ENCODE data around the gene DVL3. TPM values are rescaled to one million over a fixed set of nuclear protein-coding genes. Genes with fewer than 3 reads are reported as not detected.

DVL3 gene
- total and polyA plus RNA-seq, 7 experiments from 2014 or later, result 3.1 to 45.3 (median 36.2) TPM

DNA sequence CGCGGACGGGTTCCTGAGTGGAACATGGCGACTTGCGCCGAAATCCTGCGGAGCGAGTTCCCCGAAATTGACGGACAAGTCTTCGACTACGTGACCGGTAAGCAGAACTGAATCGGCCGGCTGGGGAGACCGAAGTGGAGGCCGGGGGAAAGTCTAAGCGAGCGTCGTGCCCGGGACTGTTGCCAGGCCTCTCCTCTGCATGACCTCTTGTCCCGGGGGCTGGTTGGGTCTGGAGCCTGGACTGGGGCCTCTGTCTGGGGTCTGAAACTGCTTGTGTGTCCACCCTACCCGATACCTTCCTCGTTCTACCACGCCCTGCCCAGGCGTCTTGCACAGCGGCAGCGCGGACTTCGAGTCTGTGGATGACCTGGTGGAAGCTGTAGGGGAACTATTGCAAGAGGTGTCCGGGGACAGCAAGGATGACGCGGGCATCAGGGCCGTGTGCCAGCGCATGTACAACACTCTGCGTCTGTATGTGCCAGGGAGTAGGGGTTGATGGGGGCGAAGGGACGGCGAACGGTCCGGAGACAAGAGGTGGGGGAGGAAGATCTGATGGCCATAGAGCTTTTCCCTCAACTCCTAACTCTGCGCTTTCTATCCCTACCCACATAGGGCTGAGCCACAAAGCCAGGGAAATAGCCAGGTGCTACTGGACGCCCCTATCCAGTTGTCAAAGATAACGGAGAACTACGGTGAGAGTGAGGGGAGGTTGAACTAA lies 31.2 kb downstream of the DVL3 start, which contains the start of gene ABCF3:
Gene ABCF3 (plus strand): TSS at position 16 of the 718 bp plus-strand sequence. CDS start 9 bp downstream, at position 25.
- CTCF ChIA-PET, result interaction anchor here (0.7 to 1.1 kb wide), 3 partner anchors 13 to 171 kb away, joined by 3 to 4 read pairs (median 3); no protein-coding TSS in a partner anchor
- POLR2A ChIA-PET, result interaction anchor here (0.7 to 1.8 kb wide), 5 partner anchors 9 to 176 kb away, joined by 3 to 15 read pairs (median 4); partner anchors contain the start of genes ABCC5 and AP2M1
- Histone ChIP-seq H3K4me3 (ENCODE audit: low read length) (peak within 1 kb of the TSS; percentile 81), H3K9me3 (ENCODE audit: control insufficient read depth in 2 of 3, low read length in 3 of 3) (no peaks in the 10 kb centered on the region), H3K27me3 (ENCODE audit: control insufficient read depth in 2 of 2, insufficient read depth in 2 of 2, low read length in 2 of 2) (no peaks in the 10 kb centered on the region), H3K36me3 (ENCODE audit: control insufficient read depth in 2 of 3, insufficient read depth in 3 of 3, low read length in 3 of 3) (peaks cover 17 to 73% (median 18%) of the 10 kb centered on the region in 3 experiments), H3K27ac (ENCODE audit: low read depth, low read length) (peak within 1 kb of the TSS; percentile 89), H3K4me1 (ENCODE audit: control insufficient read depth in 2 of 2, insufficient read depth in 2 of 2, low read length in 2 of 2) (peaks cover 18 to 24% of the 10 kb centered on the region in 2 donors)
- Mint-ChIP-seq H3K4me3 (peak within 1 kb of the TSS; percentile 91 to 100 (median 98)), H3K27ac (peak within 1 kb of the TSS; percentile 89 to 98 (median 97)), H3K4me1 (peaks cover 31 to 52% (median 43%) of the 10 kb centered on the region in 7 donors), H3K27me3 (no peaks in the 10 kb centered on the region), H3K9me3 (no peaks in the 10 kb centered on the region), H3K36me3 (peaks cover 4 to 34% (median 9%) of the 10 kb centered on the region in 5 donors)
- ATAC-seq (peak; percentile 23), DNase-seq (no peak)
- intact Hi-C loops (cut with micrococcal nuclease), result loop anchor here (1.0 to 5.0 kb wide), 10 partner anchors 12 to 1401 kb away; partner anchors contain the start of genes EEF1AKMT4 (in 2 of the 2), EIF2B5 (in 2 of the 2), EIF4G1 (in 2 of the 2) and AP2M1 (in 1 of the 2)

DNA sequence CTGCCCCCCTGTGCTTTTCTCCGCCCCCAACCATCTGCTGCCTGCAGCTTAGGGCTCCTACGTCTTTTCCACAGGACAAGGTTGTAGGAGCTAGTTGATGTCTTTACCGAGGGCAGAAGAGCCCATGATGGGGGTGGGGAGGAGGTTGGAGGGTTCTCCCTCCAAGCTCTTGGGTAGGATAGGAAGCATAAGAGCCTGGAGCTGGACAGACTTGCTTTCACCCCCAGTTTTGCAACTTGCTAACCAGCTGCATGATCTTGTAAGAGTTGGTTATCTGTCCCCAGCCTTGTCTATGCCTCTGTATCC lies 31.7 kb downstream of the DVL3 start:
- peaks cover 4 to 32% (median 9%) of the 10 kb centered on the region in 5 donors for H3K36me3 Mint-ChIP-seq
- Histone ChIP-seq H3K4me3 (ENCODE audit: low read length) (peak overlapping the region; percentile 81), H3K27me3 (ENCODE audit: control insufficient read depth in 2 of 2, insufficient read depth in 2 of 2, low read length in 2 of 2) (no peaks in the 10 kb centered on the region), H3K27ac (ENCODE audit: low read depth, low read length) (peak overlapping the region; percentile 89), H3K9me3 (ENCODE audit: control insufficient read depth in 2 of 3, low read length in 3 of 3) (no peaks in the 10 kb centered on the region), H3K4me1 (ENCODE audit: control insufficient read depth in 2 of 2, insufficient read depth in 2 of 2, low read length in 2 of 2) (peaks cover 18 to 24% of the 10 kb centered on the region in 2 donors), H3K36me3 (ENCODE audit: control insufficient read depth in 2 of 3, insufficient read depth in 3 of 3, low read length in 3 of 3) (peaks cover 11 to 73% (median 15%) of the 10 kb centered on the region in 3 experiments)
- peaks cover 31 to 52% (median 43%) of the 10 kb centered on the region in 7 donors for H3K4me1 Mint-ChIP-seq
- no peaks in the 10 kb centered on the region for H3K27me3 Mint-ChIP-seq
- peak overlapping the region; percentile 89 to 98 (median 97) for H3K27ac Mint-ChIP-seq
- CTCF ChIA-PET, result interaction anchor here (0.7 kb wide), 1 partner anchor 78 kb away, joined by 3 read pairs; no protein-coding TSS in a partner anchor
- H3K4me3 Mint-ChIP-seq, result peak overlapping the region; percentile 91 to 100 (median 98)
- intact Hi-C loops (cut with micrococcal nuclease), result loop anchor here (1.0 to 5.0 kb wide), 10 partner anchors 13 to 1400 kb away; partner anchors contain the start of genes EEF1AKMT4 (in 2 of the 2), EIF2B5 (in 2 of the 2), EIF4G1 (in 2 of the 2) and AP2M1 (in 1 of the 2)
- ATAC-seq (no peak), DNase-seq (no peak)
- no peaks in the 10 kb centered on the region for H3K9me3 Mint-ChIP-seq
- POLR2A ChIA-PET, result interaction anchor here (0.7 to 1.8 kb wide), 4 partner anchors 12 to 175 kb away, joined by 3 to 15 read pairs (median 4); partner anchors contain the start of genes ABCC5 and AP2M1

DNA sequence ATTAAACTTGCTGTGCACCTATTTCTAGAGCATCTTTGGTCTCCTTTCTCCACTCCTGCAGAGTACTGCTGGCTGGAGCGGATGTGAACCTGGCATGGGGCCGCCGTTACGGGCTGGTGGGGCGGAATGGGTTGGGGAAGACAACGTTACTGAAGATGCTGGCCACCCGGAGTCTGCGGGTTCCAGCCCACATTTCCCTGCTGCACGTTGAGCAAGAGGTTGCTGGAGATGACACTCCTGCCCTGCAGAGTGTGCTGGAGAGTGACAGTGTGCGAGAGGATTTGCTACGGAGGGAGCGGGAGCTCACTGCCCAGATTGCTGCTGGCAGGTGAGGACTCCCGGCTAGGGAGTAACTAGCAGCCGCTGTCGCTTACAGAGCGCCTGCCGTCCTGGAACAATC lies 32.9 kb downstream of the DVL3 start:
- Mint-ChIP-seq H3K27me3 (no peaks in the 10 kb centered on the region), H3K4me1 (peaks cover 31 to 52% (median 43%) of the 10 kb centered on the region in 7 donors), H3K9me3 (no peaks in the 10 kb centered on the region), H3K4me3 (peak overlapping the region in 9 of 10 donors; percentile 15 to 98 (median 97)), H3K36me3 (peaks cover 8 to 35% (median 16%) of the 10 kb centered on the region in 5 donors), H3K27ac (peak overlapping the region in 5 of 9 donors; percentile 45 to 97 (median 89))
- Histone ChIP-seq H3K36me3 (ENCODE audit: control insufficient read depth in 2 of 3, insufficient read depth in 3 of 3, low read length in 3 of 3) (peaks cover 8 to 73% (median 13%) of the 10 kb centered on the region in 3 experiments), H3K4me3 (ENCODE audit: low read length) (no peak overlapping the region), H3K27me3 (ENCODE audit: control insufficient read depth in 2 of 2, insufficient read depth in 2 of 2, low read length in 2 of 2) (no peaks in the 10 kb centered on the region), H3K27ac (ENCODE audit: low read depth, low read length) (no peak overlapping the region), H3K4me1 (ENCODE audit: control insufficient read depth in 2 of 2, insufficient read depth in 2 of 2, low read length in 2 of 2) (peaks cover 18 to 24% of the 10 kb centered on the region in 2 donors), H3K9me3 (ENCODE audit: control insufficient read depth in 2 of 3, low read length in 3 of 3) (no peaks in the 10 kb centered on the region)
- no peak for DNase-seq
- intact Hi-C loops (cut with micrococcal nuclease), result loop anchor here in 1 of 2 donors (5.0 kb wide), 3 partner anchors 39 to 1399 kb away; partner anchors contain the start of genes SENP2, VPS8 and VWA5B2
- ATAC-seq, result no peak
- POLR2A ChIA-PET, result interaction anchor here (1.2 kb wide), 1 partner anchor 53 kb away, joined by 3 read pairs; the partner anchor contains the start of gene EIF2B5
- CTCF ChIA-PET, result no interaction called here

DNA sequence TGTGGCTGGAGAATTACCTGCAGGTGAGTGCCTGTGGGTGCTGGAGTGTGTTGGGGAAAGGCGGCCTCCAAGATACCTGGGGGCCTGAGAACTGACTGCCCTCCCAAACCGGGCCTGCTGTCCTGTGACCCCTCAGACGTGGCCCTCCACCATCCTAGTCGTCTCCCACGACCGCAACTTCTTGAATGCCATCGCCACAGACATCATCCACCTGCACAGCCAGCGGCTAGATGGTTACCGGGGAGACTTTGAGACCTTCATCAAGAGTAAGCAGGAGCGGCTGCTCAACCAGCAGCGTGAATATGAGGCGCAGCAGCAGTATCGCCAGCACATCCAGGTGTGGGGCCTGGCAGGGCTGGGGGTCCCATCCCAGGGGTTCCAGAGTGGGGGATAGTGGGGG lies 34.2 kb downstream of the DVL3 start:
- ChIA-PET CTCF (no interaction called here), POLR2A (no interaction called here)
- H3K4me3 Mint-ChIP-seq, result no peak overlapping the region

GRCh38 chr3:184192889-184193288 lies 37.7 kb downstream of the DVL3 start:
- no peak overlapping the region for H3K4me3 Mint-ChIP-seq
- ChIA-PET POLR2A (no interaction called here), CTCF (no interaction called here)
- DNase-seq, result no peak
- intact Hi-C loops (cut with micrococcal nuclease), result no loop called here
- no peaks in the 10 kb centered on the region for H3K27me3 Mint-ChIP-seq
- no peak for ATAC-seq
- H3K27ac Mint-ChIP-seq, result no peak overlapping the region
- Histone ChIP-seq H3K27ac (ENCODE audit: low read depth, low read length) (no peak overlapping the region), H3K4me1 (ENCODE audit: control insufficient read depth in 2 of 2, insufficient read depth in 2 of 2, low read length in 2 of 2) (peaks cover 0 to 2% of the 10 kb centered on the region in 2 donors), H3K27me3 (ENCODE audit: control insufficient read depth in 2 of 2, insufficient read depth in 2 of 2, low read length in 2 of 2) (no peaks in the 10 kb centered on the region), H3K4me3 (ENCODE audit: low read length) (no peak overlapping the region), H3K9me3 (ENCODE audit: control insufficient read depth in 2 of 3, low read length in 3 of 3) (no peaks in the 10 kb centered on the region), H3K36me3 (ENCODE audit: control insufficient read depth in 2 of 3, insufficient read depth in 3 of 3, low read length in 3 of 3) (peaks cover 17 to 76% (median 22%) of the 10 kb centered on the region in 3 experiments)
- H3K4me1 Mint-ChIP-seq, result peaks cover 7 to 24% (median 17%) of the 10 kb centered on the region in 7 donors
- peaks cover 0 to 2% (median 0%) of the 10 kb centered on the region in 11 donors for H3K9me3 Mint-ChIP-seq
- peaks cover 8 to 44% (median 18%) of the 10 kb centered on the region in 5 donors for H3K36me3 Mint-ChIP-seq

More for the DNA sequence above, 34.2 kb downstream of the DVL3 start:
- Mint-ChIP-seq H3K36me3 (peaks cover 8 to 42% (median 22%) of the 10 kb centered on the region in 5 donors), H3K27ac (no peak overlapping the region), H3K27me3 (no peaks in the 10 kb centered on the region), H3K4me1 (peaks cover 31 to 52% (median 43%) of the 10 kb centered on the region in 7 donors), H3K9me3 (no peaks in the 10 kb centered on the region)
- no peak for DNase-seq
- intact Hi-C loops (cut with micrococcal nuclease), result loop anchor here in 1 of 2 donors (5.0 kb wide), 3 partner anchors 38 to 1398 kb away; partner anchors contain the start of genes SENP2, VPS8 and VWA5B2
- Histone ChIP-seq H3K4me3 (ENCODE audit: low read length) (no peak overlapping the region), H3K36me3 (ENCODE audit: control insufficient read depth in 2 of 3, insufficient read depth in 3 of 3, low read length in 3 of 3) (peaks cover 13 to 73% (median 18%) of the 10 kb centered on the region in 3 experiments), H3K27me3 (ENCODE audit: control insufficient read depth in 2 of 2, insufficient read depth in 2 of 2, low read length in 2 of 2) (no peaks in the 10 kb centered on the region), H3K9me3 (ENCODE audit: control insufficient read depth in 2 of 3, low read length in 3 of 3) (no peaks in the 10 kb centered on the region), H3K4me1 (ENCODE audit: control insufficient read depth in 2 of 2, insufficient read depth in 2 of 2, low read length in 2 of 2) (peaks cover 18 to 24% of the 10 kb centered on the region in 2 donors), H3K27ac (ENCODE audit: low read depth, low read length) (no peak overlapping the region)
- ATAC-seq, result no peak

DNA sequence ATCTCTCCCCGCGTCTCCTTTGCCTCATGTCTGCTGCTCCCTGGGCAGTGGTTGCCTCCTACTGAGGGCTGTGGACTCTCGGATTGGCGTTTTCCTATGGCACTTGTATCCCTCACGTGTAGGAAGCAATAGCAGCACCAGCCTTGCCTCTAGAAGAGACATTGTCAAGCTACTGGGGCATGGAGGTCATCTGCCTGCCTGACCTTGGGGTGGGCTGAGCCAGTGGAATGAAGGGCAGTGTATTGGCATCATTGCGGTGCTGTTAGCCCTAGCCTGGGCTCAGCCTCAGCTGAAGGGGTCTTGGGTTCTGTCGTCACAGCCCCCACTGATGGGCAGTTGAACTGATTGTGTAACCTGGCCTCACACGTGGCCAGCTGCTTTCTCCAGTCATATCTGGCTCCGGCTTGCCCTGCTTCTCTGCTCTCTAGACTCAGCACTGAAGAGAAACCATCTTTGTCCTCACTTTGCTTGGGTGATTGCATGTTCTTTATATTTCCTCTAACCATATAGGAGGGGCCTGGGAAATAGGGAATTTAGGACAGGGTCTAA lies 38.9 kb downstream of the DVL3 start:
- DNase-seq (no peak), ATAC-seq (no peak)
- peaks cover 0 to 2% (median 0%) of the 10 kb centered on the region in 11 donors for H3K9me3 Mint-ChIP-seq
- CTCF ChIA-PET, result no interaction called here
- POLR2A ChIA-PET, result no interaction called here
- H3K27me3 ChIP-seq (ENCODE audit: control insufficient read depth in 2 of 2, insufficient read depth in 2 of 2, low read length in 2 of 2), result no peaks in the 10 kb centered on the region
- H3K4me3 ChIP-seq (ENCODE audit: low read length), result no peak overlapping the region
- H3K4me3 Mint-ChIP-seq, result no peak overlapping the region
- no peak overlapping the region for H3K27ac Mint-ChIP-seq
- H3K4me1 ChIP-seq (ENCODE audit: control insufficient read depth in 2 of 2, insufficient read depth in 2 of 2, low read length in 2 of 2), result no peaks in the 10 kb centered on the region
- peaks cover under 1 to 12% (median 8%) of the 10 kb centered on the region in 7 donors for H3K4me1 Mint-ChIP-seq
- intact Hi-C loops (cut with micrococcal nuclease), result no loop called here
- H3K27me3 Mint-ChIP-seq, result no peaks in the 10 kb centered on the region
- H3K36me3 Mint-ChIP-seq, result peaks cover 8 to 38% (median 15%) of the 10 kb centered on the region in 5 donors
- no peaks in the 10 kb centered on the region for H3K9me3 ChIP-seq (ENCODE audit: control insufficient read depth in 2 of 3, low read length in 3 of 3)
- peaks cover 17 to 64% (median 22%) of the 10 kb centered on the region in 3 experiments for H3K36me3 ChIP-seq (ENCODE audit: control insufficient read depth in 2 of 3, insufficient read depth in 3 of 3, low read length in 3 of 3)
- H3K27ac ChIP-seq (ENCODE audit: low read depth, low read length), result no peak overlapping the region
